NB4 (cell line): ENCODE results near the gene ACSL6.

Source experiments
- DNase-seq: peaks from one replicate; pipeline ENCODE4 v3.0.0; 2010; ENCODE audit warnings: low read depth
- H3K4me3 ChIP-seq: one replicate; pipeline ENCODE4 v1.5.1; 2011; ENCODE audit warnings: mild to moderate bottlenecking, low read depth, low read length, moderate library complexity
- MYC ChIP-seq: IDR thresholded peaks from 2 replicates; pipeline ENCODE4 v1.6.1; 2011; ENCODE audit warnings: low read depth, low read length
- POLR2A ChIP-seq: IDR thresholded peaks from 2 replicates; pipeline ENCODE4 v1.6.1; 2011; ENCODE audit warnings: mild to moderate bottlenecking; ENCODE audit not compliant: insufficient read length; ENCODE audit errors: extremely low read depth
- TF ChIP-seq, protein P1 (sequence below): IDR thresholded peaks from 2 replicates; pipeline ENCODE4 v1.6.1; 2011; ENCODE audit warnings: low read depth, low read length
- TF ChIP-seq, protein P2 (sequence below): IDR thresholded peaks from one replicate; pipeline ENCODE4 v1.5.1; 2012; ENCODE audit warnings: low read depth, low read length

The ACSL6 gene

DNA sequence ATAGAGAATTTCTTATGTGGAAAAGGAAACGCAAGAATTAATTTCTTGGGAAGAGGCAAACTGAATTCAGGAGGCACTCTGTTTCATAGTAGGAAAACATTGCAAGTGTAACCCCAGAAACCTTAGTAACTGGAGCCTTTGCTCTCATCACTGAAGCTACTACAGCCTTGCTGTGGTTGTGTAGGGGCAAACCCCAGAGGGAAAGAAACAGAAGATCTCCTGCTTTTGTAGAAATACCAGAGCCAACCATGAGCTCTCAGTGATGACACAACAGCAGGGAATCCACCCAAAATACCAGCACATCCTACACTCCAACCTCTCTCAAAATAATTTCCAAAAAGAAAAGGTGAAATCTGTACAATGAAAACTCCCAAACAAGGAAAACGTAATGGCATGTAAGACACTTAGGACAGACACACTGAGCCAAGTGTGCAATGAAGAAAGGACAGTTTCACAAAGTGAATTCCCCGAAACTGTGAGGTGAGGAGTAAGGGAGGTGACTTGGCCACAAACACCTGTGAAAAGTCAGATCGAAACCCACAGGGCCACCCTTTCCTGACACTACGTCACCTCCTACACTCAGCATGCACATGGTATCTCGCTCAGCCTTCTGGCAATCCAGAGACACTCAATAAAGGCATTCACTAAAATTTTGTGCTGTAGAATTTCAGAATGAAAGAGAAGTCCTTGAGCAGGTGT is 8.5 kb upstream of the ACSL6 start:
- TF ChIP-seq, protein P1, sequence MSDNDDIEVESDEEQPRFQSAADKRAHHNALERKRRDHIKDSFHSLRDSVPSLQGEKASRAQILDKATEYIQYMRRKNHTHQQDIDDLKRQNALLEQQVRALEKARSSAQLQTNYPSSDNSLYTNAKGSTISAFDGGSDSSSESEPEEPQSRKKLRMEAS: no peak
- TF ChIP-seq MYC (no peak), POLR2A (no peak)
- TF ChIP-seq, protein P2, sequence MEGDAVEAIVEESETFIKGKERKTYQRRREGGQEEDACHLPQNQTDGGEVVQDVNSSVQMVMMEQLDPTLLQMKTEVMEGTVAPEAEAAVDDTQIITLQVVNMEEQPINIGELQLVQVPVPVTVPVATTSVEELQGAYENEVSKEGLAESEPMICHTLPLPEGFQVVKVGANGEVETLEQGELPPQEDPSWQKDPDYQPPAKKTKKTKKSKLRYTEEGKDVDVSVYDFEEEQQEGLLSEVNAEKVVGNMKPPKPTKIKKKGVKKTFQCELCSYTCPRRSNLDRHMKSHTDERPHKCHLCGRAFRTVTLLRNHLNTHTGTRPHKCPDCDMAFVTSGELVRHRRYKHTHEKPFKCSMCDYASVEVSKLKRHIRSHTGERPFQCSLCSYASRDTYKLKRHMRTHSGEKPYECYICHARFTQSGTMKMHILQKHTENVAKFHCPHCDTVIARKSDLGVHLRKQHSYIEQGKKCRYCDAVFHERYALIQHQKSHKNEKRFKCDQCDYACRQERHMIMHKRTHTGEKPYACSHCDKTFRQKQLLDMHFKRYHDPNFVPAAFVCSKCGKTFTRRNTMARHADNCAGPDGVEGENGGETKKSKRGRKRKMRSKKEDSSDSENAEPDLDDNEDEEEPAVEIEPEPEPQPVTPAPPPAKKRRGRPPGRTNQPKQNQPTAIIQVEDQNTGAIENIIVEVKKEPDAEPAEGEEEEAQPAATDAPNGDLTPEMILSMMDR: no peak
- DNase-seq: no peak
- H3K4me3 ChIP-seq: no peak overlapping the region

GRCh38 chr5:132019337-132019736 is 7.9 kb upstream of the ACSL6 start:
- TF ChIP-seq POLR2A: no peak
- DNase-seq: no peak
- H3K4me3 ChIP-seq: no peak overlapping the region

DNA sequence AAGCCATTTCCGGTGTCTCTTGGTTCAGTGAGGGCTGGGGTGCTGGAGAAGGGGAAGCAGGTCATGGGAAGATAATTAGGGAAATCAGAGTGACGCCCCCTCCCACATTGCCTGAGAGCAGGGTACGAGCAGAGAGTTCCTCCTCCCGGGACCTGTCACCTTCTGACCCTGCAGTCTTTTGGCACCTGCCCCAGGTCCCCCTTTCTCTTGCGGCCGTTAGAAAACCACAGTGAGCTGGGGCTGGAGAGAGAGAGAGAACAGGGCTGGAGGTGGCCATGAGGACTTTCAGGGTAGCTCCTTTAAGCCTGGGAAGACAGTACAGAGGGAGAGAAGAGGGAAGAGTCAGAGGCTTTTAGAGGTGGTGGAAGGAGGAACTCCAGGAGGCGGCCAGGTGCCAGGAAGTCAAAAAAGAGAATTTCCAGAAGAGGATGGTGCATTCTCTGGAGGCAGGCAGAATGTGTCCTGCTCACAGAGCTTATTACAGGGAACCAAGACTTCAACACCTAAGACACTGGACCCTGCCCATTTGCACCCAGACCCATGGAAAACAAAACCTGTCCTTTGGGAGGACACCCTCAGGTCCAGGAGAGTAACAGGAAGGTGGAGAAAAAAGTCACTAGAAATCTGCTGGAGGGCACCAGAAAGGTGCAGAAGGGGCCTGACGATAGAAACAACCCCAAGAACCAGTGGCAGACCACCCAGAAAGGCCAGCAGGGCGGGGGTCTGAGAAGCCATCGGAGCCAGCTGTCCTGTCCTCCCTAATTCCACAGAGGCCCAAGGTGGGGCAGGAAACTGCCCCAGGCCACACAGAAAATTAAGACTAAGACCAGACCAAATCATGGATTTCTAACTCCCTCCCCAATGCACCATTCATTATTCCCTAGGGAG is 6.5 kb upstream of the ACSL6 start:
- no peak overlapping the region for H3K4me3 ChIP-seq
- TF ChIP-seq POLR2A (no peak), MYC (no peak)
- TF ChIP-seq, protein P2: no peak
- TF ChIP-seq, protein P1: no peak
- DNase-seq: no peak

DNA sequence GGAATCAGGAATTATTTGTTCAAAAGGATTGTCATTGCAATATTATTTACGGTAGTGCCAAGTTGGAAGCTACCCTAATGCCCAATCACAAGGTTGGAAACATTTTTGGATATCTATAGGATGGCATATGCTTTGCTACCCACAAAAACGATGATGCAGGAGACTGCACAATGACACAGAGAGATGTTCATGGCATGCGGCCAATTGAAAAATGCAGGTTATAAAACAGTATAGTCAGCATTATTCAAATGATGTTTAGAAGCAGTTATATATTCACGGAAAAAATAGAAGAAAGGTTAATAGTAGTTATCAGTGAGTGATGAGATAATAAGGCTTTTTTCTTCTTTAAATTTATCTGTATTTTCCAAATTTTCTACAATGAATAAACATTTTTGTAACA is 5.9 kb upstream of the ACSL6 start:
- TF ChIP-seq, protein P1: no peak
- no peak for TF ChIP-seq POLR2A
- TF ChIP-seq MYC: no peak
- TF ChIP-seq, protein P2: no peak
- no peak for DNase-seq
- H3K4me3 ChIP-seq: no peak overlapping the region

- no peak for DNase-seq
- TF ChIP-seq POLR2A: no peak
- H3K4me3 ChIP-seq: no peak overlapping the region
Measured at GRCh38 chr5:132016721-132017250, 5.3 kb upstream of the ACSL6 start.

DNA sequence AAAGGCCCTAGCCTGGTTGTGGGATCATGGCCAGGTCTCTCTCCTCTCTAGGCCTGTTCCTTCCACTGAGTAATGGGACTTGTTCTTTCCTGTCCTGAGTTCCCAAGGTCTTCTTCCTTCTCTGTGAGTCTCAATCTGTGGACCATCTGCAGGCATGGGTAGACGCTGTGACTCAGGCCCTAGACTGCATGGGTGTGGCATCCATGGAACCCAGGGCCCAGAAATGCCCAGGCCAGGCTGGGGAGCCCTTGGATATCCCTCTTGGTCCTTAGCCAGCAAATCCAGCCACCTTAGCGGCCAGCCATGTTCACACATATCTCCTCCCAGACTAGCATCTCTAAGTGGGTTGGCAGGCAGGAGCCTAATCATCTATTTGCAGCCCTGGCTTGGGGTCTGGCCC is 2.3 kb upstream of the ACSL6 start:
- no peak overlapping the region for H3K4me3 ChIP-seq
- DNase-seq: no peak
- TF ChIP-seq, protein P2: no peak
- TF ChIP-seq POLR2A: no peak
- TF ChIP-seq MYC: no peak
- TF ChIP-seq, protein P1: no peak
